Activated T-helper 1 cell treated with anti-CD3 and anti-CD28 coated beads, Interleukin-12 subunit alpha, Interleukin-12 subunit beta, Interleukin-2, Interleukin-4 antibody, amounts not matched to agents 30 ng/mL and 10 ng/mL and 1 ng/mL, durations not matched to agents 14 hours and 24 hours and 36 hours (primary cell): ENCODE measurements around the gene MINPP1. TPM values are rescaled to one million over a fixed set of nuclear protein-coding genes. Genes with fewer than 3 reads are reported as not detected.

Experiments used
- DNase-seq: peaks from one replicate; pipeline ENCODE4 v3.0.0; 2021; ENCODE audit warnings: low spot score
- H3K27ac Mint-ChIP-seq: one replicate; pipeline ENCODE4 v1.8.0; 2021; ENCODE audit warnings: mild to moderate bottlenecking, mixed read lengths
- H3K27me3 Mint-ChIP-seq: one replicate; pipeline ENCODE4 v1.8.0; 2022; ENCODE audit warnings: mild to moderate bottlenecking, moderate library complexity, mixed read lengths; ENCODE audit not compliant: insufficient read depth
- H3K36me3 Mint-ChIP-seq: one replicate; pipeline ENCODE4 v1.8.0; 2021; ENCODE audit warnings: low read depth, mixed read lengths
- H3K4me1 Mint-ChIP-seq: one replicate; pipeline ENCODE4 v1.8.0; 2021; ENCODE audit warnings: low read depth, mixed read lengths
- H3K4me3 Mint-ChIP-seq: one replicate; pipeline ENCODE4 v1.8.0; 2021; ENCODE audit warnings: mild to moderate bottlenecking, moderate library complexity, mixed read lengths
- H3K9me3 Mint-ChIP-seq: one replicate; pipeline ENCODE4 v1.8.0; 2021; ENCODE audit warnings: mixed read lengths
- intact Hi-C: fragments of 100-400 bp; cut with micrococcal nuclease; formaldehyde crosslinking; loops from one replicate; pipeline ENCODE4 v1.15.1; 2024
- total RNA-seq: library from RNA; stranded (reverse); gene quantifications from 2 replicates; pipeline ENCODE4 v1.2.3, GENCODE V29; 2022

Gene MINPP1
- total RNA-seq, 1 donor from 2014 or later = 12.3 TPM

GRCh38 chr10:87531908-87532622, 27.4 kb downstream of the MINPP1 start:
- Mint-ChIP-seq H3K36me3 (peaks cover 10% of the 10 kb centered on the region), H3K9me3 (peaks cover 8% of the 10 kb centered on the region), H3K4me3 (no peak overlapping the region), H3K27ac (no peak overlapping the region), H3K27me3 (no peaks in the 10 kb centered on the region), H3K4me1 (peaks cover under 1% of the 10 kb centered on the region)
- intact Hi-C loops = loop anchor here (2.0 to 5.0 kb wide), 2 partner anchors 27 to 125 kb away; partner anchors contain the start of genes MINPP1 and PAPSS2
- DNase-seq = no peak

- Mint-ChIP-seq H3K27ac (no peak overlapping the region), H3K9me3 (peaks cover 7% of the 10 kb centered on the region)
- intact Hi-C loops = loop anchor here (1.0 to 5.0 kb wide), 4 partner anchors 28 to 240 kb away; partner anchors contain the start of genes MINPP1 and PAPSS2
Observed at GRCh38 chr10:87532696-87533095, 28.0 kb downstream of the MINPP1 start.

GRCh38 chr10:87534173-87534858, 29.6 kb downstream of the MINPP1 start:
- H3K27ac Mint-ChIP-seq = no peak overlapping the region
- no peaks in the 10 kb centered on the region for H3K9me3 Mint-ChIP-seq
- peaks cover 7% of the 10 kb centered on the region for H3K36me3 Mint-ChIP-seq
- no peaks in the 10 kb centered on the region for H3K27me3 Mint-ChIP-seq
- intact Hi-C loops = loop anchor here (5.0 kb wide), 1 partner anchor 123 kb away; the partner anchor contains the start of gene PAPSS2
- peaks cover 11% of the 10 kb centered on the region for H3K4me1 Mint-ChIP-seq
- no peak overlapping the region for H3K4me3 Mint-ChIP-seq
- DNase-seq = no peak

More at GRCh38 chr10:87532696-87533095, 28.0 kb downstream of the MINPP1 start:
- no peak overlapping the region for H3K4me3 Mint-ChIP-seq
- peaks cover 8% of the 10 kb centered on the region for H3K36me3 Mint-ChIP-seq
- H3K4me1 Mint-ChIP-seq = peaks cover 5% of the 10 kb centered on the region
- no peak for DNase-seq
- no peaks in the 10 kb centered on the region for H3K27me3 Mint-ChIP-seq

GRCh38 chr10:87538092-87539015, 33.7 kb downstream of the MINPP1 start:
- DNase-seq = no peak
- Mint-ChIP-seq H3K4me3 (no peak overlapping the region), H3K4me1 (peaks cover 16% of the 10 kb centered on the region), H3K36me3 (peaks cover 28% of the 10 kb centered on the region), H3K27me3 (no peaks in the 10 kb centered on the region), H3K27ac (no peak overlapping the region), H3K9me3 (peaks cover 24% of the 10 kb centered on the region)
- intact Hi-C loops = no loop called here

- Mint-ChIP-seq H3K36me3 (peaks cover 28% of the 10 kb centered on the region), H3K4me3 (no peak overlapping the region), H3K27me3 (no peaks in the 10 kb centered on the region), H3K4me1 (peaks cover 16% of the 10 kb centered on the region), H3K9me3 (peaks cover 24% of the 10 kb centered on the region), H3K27ac (no peak overlapping the region)
- intact Hi-C loops = no loop called here
- no peak for DNase-seq
Observed at GRCh38 chr10:87541114-87541513, 36.4 kb downstream of the MINPP1 start.

- Mint-ChIP-seq H3K4me3 (no peak overlapping the region), H3K27me3 (peaks cover 5% of the 10 kb centered on the region), H3K27ac (no peak overlapping the region), H3K9me3 (peaks cover 24% of the 10 kb centered on the region), H3K4me1 (peaks cover 5% of the 10 kb centered on the region), H3K36me3 (peaks cover 24% of the 10 kb centered on the region)
- no peak for DNase-seq
- intact Hi-C loops = no loop called here
Observed at GRCh38 chr10:87544721-87545120, 40.0 kb downstream of the MINPP1 start.

GRCh38 chr10:87545783-87546182, 41.1 kb downstream of the MINPP1 start:
- Mint-ChIP-seq H3K27ac (no peak overlapping the region), H3K4me1 (peaks cover 3% of the 10 kb centered on the region), H3K27me3 (peaks cover 5% of the 10 kb centered on the region), H3K36me3 (peaks cover 17% of the 10 kb centered on the region), H3K9me3 (peaks cover 21% of the 10 kb centered on the region), H3K4me3 (no peak overlapping the region)
- no peak for DNase-seq
- intact Hi-C loops = no loop called here

GRCh38 chr10:87546210-87546609, 41.5 kb downstream of the MINPP1 start:
- DNase-seq = no peak
- Mint-ChIP-seq H3K27me3 (peaks cover 6% of the 10 kb centered on the region), H3K27ac (no peak overlapping the region), H3K9me3 (peaks cover 21% of the 10 kb centered on the region), H3K36me3 (peaks cover 17% of the 10 kb centered on the region), H3K4me3 (no peak overlapping the region), H3K4me1 (peaks cover 7% of the 10 kb centered on the region)
- intact Hi-C loops = no loop called here

- no peak for DNase-seq
- H3K36me3 Mint-ChIP-seq = peaks cover 12% of the 10 kb centered on the region
- no peak overlapping the region for H3K4me3 Mint-ChIP-seq
- no peak overlapping the region for H3K27ac Mint-ChIP-seq
- H3K27me3 Mint-ChIP-seq = peaks cover 6% of the 10 kb centered on the region
- H3K9me3 Mint-ChIP-seq = peaks cover 13% of the 10 kb centered on the region
- intact Hi-C loops = no loop called here
- peaks cover 7% of the 10 kb centered on the region for H3K4me1 Mint-ChIP-seq
Observed at GRCh38 chr10:87546971-87547413, 42.3 kb downstream of the MINPP1 start.

GRCh38 chr10:87547734-87548311, 43.1 kb downstream of the MINPP1 start:
- Mint-ChIP-seq H3K27me3 (peaks cover 6% of the 10 kb centered on the region), H3K36me3 (peaks cover 9% of the 10 kb centered on the region), H3K27ac (no peak overlapping the region), H3K4me3 (no peak overlapping the region), H3K4me1 (peaks cover 7% of the 10 kb centered on the region), H3K9me3 (peaks cover 5% of the 10 kb centered on the region)
- intact Hi-C loops = no loop called here
- no peak for DNase-seq

- Mint-ChIP-seq H3K27me3 (peaks cover 6% of the 10 kb centered on the region), H3K9me3 (no peaks in the 10 kb centered on the region), H3K4me1 (peaks cover 7% of the 10 kb centered on the region), H3K36me3 (peaks cover 8% of the 10 kb centered on the region), H3K4me3 (no peak overlapping the region), H3K27ac (no peak overlapping the region)
- DNase-seq = no peak
- intact Hi-C loops = loop anchor here (1.0 kb wide), 1 partner anchor 46 kb away; the partner anchor contains the start of gene MINPP1
Observed at GRCh38 chr10:87550741-87551140, 46.0 kb downstream of the MINPP1 start.

GRCh38 chr10:87551326-87551725, 46.6 kb downstream of the MINPP1 start:
- DNase-seq = no peak
- Mint-ChIP-seq H3K36me3 (peaks cover 8% of the 10 kb centered on the region), H3K4me1 (peaks cover 7% of the 10 kb centered on the region), H3K4me3 (no peak overlapping the region), H3K27ac (no peak overlapping the region), H3K9me3 (no peaks in the 10 kb centered on the region), H3K27me3 (peaks cover 6% of the 10 kb centered on the region)
- intact Hi-C loops = loop anchor here (1.0 kb wide), 1 partner anchor 47 kb away; the partner anchor contains the start of gene MINPP1
